ENCODE results near the gene MYH6. TPM values are rescaled to one million over a fixed set of nuclear protein-coding genes. Genes with fewer than 3 reads are reported as not detected.
"Not testable (repeated sequence)": the region's sequence is repeated elsewhere in the genome, so short reads cannot be mapped to it uniquely, and the experiment has no call there.

The MYH6 gene
- total RNA-seq, 1 donor, result not detected

- Histone ChIP-seq H3K4me1 (ENCODE audit: insufficient read depth, low read length) (no peaks in the 10 kb centered on the region), H3K4me3 (ENCODE audit: low read length) (no peak overlapping the region), H3K27me3 (ENCODE audit: insufficient read depth, low read length) (no peaks in the 10 kb centered on the region), H3K9me3 (ENCODE audit: low read depth, low read length) (no peaks in the 10 kb centered on the region)
These were observed 20.8 kb upstream of the MYH6 start for GRCh38 chr14:23428686-23429495.

DNA sequence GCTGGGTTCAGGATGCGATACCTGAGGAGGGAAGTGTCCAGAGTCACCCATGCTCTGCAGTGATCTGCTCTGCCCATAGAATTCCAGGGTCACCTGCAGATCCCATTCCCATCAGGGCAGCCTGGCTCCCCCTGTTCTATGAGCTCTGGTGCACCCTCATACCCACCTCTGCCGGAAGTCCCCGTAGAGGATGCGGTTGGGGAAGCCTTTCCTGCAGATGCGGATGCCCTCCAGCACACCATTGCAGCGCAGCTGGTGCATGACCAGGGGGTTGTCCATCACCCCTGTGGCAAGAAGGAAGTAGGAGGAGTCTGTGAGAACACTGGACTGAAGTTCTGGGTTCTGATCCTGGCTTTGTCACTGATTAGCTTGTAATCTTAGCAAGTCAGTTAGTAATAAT is 17.7 kb upstream of the MYH6 start:
- not testable (repeated sequence) for H3K27me3 ChIP-seq (ENCODE audit: insufficient read depth, low read length); H3K9me3 ChIP-seq (ENCODE audit: low read depth, low read length); H3K4me1 ChIP-seq (ENCODE audit: insufficient read depth, low read length); H3K4me3 ChIP-seq (ENCODE audit: low read length)

DNA sequence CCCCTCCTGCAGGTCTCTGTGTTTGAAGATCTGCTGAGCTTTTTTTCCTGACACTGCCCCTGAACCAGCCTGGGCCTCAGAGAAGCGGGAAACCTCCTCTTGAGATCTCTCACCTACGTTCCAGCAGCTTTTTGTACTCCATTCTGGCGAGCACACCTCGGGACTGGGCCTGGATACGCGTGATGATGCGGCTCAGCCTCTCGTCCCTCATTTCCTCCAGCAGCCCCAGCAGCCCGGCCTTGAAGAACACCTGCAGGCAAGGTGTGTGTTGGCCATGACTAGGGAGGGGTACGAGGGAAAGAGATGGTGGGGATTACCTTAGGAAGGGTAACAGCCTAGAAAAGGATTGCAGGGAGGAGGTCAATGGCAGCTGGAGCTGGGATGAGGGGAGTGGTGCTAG is 17.1 kb upstream of the MYH6 start:
- no peaks in the 10 kb centered on the region for H3K4me1 ChIP-seq (ENCODE audit: insufficient read depth, low read length)
- no peak overlapping the region for H3K4me3 ChIP-seq (ENCODE audit: low read length)
- no peaks in the 10 kb centered on the region for H3K27me3 ChIP-seq (ENCODE audit: insufficient read depth, low read length)
- no peaks in the 10 kb centered on the region for H3K9me3 ChIP-seq (ENCODE audit: low read depth, low read length)

DNA sequence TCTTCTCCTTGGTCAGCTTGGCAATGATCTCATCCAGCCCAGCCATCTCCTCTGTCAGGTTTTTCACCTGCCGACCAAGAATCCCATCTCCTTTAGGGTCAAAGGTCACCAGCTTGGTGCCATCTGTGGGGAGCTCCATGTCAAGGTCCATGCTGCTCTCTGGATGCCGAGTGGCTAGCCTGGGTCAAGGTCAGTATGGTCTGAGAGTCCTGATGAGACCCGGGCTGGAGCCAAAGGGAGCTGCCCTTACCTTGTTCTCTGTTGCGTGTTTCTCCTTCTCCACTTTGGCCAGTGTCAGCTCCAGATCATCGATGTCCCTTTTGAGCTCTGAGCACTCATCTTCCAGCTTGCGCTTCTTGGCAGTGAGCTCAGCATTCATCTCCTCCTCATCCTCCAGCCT is 15.6 kb upstream of the MYH6 start:
- Histone ChIP-seq H3K4me1 (ENCODE audit: insufficient read depth, low read length) (no peaks in the 10 kb centered on the region), H3K27me3 (ENCODE audit: insufficient read depth, low read length) (no peaks in the 10 kb centered on the region), H3K9me3 (ENCODE audit: low read depth, low read length) (no peaks in the 10 kb centered on the region), H3K4me3 (ENCODE audit: low read length) (no peak overlapping the region)

- Histone ChIP-seq H3K9me3 (ENCODE audit: low read depth, low read length) (no peaks in the 10 kb centered on the region), H3K4me1 (ENCODE audit: insufficient read depth, low read length) (no peaks in the 10 kb centered on the region), H3K4me3 (ENCODE audit: low read length) (no peak overlapping the region), H3K27me3 (ENCODE audit: insufficient read depth, low read length) (no peaks in the 10 kb centered on the region)
These were observed 13.5 kb upstream of the MYH6 start for GRCh38 chr14:23421594-23421993.

GRCh38 chr14:23419646-23420045 is 11.6 kb upstream of the MYH6 start:
- H3K4me3 ChIP-seq (ENCODE audit: low read length); H3K27me3 ChIP-seq (ENCODE audit: insufficient read depth, low read length); H3K4me1 ChIP-seq (ENCODE audit: insufficient read depth, low read length); H3K9me3 ChIP-seq (ENCODE audit: low read depth, low read length): not testable (repeated sequence)

DNA sequence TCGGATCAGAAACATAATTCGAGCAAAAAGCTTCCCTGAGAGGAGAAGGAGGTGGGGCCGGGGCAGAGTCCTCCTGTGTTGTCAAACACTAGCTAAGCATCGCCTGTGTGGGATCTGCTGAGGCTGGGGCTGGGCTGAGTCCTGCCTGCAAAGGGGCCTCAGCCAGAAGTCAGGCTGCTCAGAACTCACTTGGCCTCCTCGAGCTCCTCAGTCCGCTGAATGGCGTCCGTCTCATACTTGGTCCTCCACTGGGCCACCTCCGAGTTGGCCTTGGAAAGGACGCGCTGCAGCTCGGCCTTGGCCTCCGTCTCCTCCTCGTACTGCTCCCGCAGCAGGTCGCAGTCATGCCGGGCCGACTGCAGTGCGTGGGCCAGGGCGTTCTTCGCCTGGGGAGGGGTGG is 9.9 kb upstream of the MYH6 start:
- H3K4me1 ChIP-seq (ENCODE audit: insufficient read depth, low read length), result no peaks in the 10 kb centered on the region
- no peak overlapping the region for H3K4me3 ChIP-seq (ENCODE audit: low read length)
- H3K9me3 ChIP-seq (ENCODE audit: low read depth, low read length), result no peaks in the 10 kb centered on the region
- no peaks in the 10 kb centered on the region for H3K27me3 ChIP-seq (ENCODE audit: insufficient read depth, low read length)

GRCh38 chr14:23417269-23417668 is 9.2 kb upstream of the MYH6 start:
- H3K27me3 ChIP-seq (ENCODE audit: insufficient read depth, low read length); H3K4me3 ChIP-seq (ENCODE audit: low read length); H3K9me3 ChIP-seq (ENCODE audit: low read depth, low read length); H3K4me1 ChIP-seq (ENCODE audit: insufficient read depth, low read length): not testable (repeated sequence)

DNA sequence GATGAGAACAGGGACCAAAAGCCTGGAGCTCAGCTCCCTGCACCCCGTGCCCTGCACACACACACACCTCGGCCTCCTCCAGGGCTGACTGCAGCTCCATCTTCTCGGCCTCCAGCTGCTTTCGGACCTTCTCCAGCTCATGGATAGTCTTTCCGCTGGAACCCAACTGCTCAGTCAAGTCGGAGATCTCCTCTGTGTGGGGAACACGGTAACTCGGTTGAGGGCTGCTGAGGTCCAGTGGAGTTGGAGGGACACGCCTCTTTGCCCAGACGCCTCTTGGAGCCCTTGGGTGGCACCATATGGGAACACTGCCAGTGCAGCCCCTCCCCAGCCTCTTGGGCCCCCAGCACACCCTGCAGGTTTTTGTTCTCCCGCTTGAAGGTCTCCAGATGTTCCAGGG is 8.7 kb upstream of the MYH6 start:
- Histone ChIP-seq H3K4me3 (ENCODE audit: low read length) (no peak overlapping the region), H3K9me3 (ENCODE audit: low read depth, low read length) (no peaks in the 10 kb centered on the region)

GRCh38 chr14:23415821-23416778 is 8.0 kb upstream of the MYH6 start:
- Histone ChIP-seq H3K4me1 (ENCODE audit: insufficient read depth, low read length) (no peaks in the 10 kb centered on the region), H3K4me3 (ENCODE audit: low read length) (no peak overlapping the region), H3K9me3 (ENCODE audit: low read depth, low read length) (no peaks in the 10 kb centered on the region), H3K27me3 (ENCODE audit: insufficient read depth, low read length) (no peaks in the 10 kb centered on the region)

More for the DNA sequence above, 8.7 kb upstream of the MYH6 start:
- H3K4me1 ChIP-seq (ENCODE audit: insufficient read depth, low read length), result no peaks in the 10 kb centered on the region
- H3K27me3 ChIP-seq (ENCODE audit: insufficient read depth, low read length), result no peaks in the 10 kb centered on the region

- Histone ChIP-seq H3K4me3 (ENCODE audit: low read length) (no peak overlapping the region), H3K27me3 (ENCODE audit: insufficient read depth, low read length) (no peaks in the 10 kb centered on the region), H3K9me3 (ENCODE audit: low read depth, low read length) (no peaks in the 10 kb centered on the region), H3K4me1 (ENCODE audit: insufficient read depth, low read length) (no peaks in the 10 kb centered on the region)
These were observed 7.1 kb upstream of the MYH6 start for GRCh38 chr14:23414906-23415820.

- Histone ChIP-seq H3K9me3 (ENCODE audit: low read depth, low read length) (no peaks in the 10 kb centered on the region), H3K4me3 (ENCODE audit: low read length) (no peak overlapping the region), H3K27me3 (ENCODE audit: insufficient read depth, low read length) (no peaks in the 10 kb centered on the region), H3K4me1 (ENCODE audit: insufficient read depth, low read length) (no peaks in the 10 kb centered on the region)
These were observed 6.2 kb upstream of the MYH6 start for GRCh38 chr14:23414254-23414653.

DNA sequence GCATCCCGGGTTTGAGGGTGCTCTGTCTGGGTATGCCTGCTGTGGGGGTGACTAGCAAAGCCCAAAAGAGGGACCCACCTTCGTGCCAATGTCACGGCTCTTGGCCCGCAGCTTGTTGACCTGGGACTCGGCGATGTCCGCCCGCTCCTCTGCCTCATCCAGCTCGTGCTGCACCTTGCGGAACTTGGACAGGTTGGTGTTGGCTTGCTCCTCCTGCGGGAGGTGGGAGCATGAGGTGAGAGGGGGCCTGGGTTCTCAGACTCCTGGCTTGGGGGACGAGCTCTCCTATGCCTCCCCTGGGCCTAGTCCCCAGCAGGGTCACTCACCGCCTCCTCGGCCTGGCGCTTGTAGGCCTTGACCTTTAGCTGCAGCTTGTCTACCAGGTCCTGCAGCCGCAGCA is 5.6 kb upstream of the MYH6 start:
- no peaks in the 10 kb centered on the region for H3K4me1 ChIP-seq (ENCODE audit: insufficient read depth, low read length)
- no peaks in the 10 kb centered on the region for H3K9me3 ChIP-seq (ENCODE audit: low read depth, low read length)
- H3K4me3 ChIP-seq (ENCODE audit: low read length), result no peak overlapping the region
- no peaks in the 10 kb centered on the region for H3K27me3 ChIP-seq (ENCODE audit: insufficient read depth, low read length)

DNA sequence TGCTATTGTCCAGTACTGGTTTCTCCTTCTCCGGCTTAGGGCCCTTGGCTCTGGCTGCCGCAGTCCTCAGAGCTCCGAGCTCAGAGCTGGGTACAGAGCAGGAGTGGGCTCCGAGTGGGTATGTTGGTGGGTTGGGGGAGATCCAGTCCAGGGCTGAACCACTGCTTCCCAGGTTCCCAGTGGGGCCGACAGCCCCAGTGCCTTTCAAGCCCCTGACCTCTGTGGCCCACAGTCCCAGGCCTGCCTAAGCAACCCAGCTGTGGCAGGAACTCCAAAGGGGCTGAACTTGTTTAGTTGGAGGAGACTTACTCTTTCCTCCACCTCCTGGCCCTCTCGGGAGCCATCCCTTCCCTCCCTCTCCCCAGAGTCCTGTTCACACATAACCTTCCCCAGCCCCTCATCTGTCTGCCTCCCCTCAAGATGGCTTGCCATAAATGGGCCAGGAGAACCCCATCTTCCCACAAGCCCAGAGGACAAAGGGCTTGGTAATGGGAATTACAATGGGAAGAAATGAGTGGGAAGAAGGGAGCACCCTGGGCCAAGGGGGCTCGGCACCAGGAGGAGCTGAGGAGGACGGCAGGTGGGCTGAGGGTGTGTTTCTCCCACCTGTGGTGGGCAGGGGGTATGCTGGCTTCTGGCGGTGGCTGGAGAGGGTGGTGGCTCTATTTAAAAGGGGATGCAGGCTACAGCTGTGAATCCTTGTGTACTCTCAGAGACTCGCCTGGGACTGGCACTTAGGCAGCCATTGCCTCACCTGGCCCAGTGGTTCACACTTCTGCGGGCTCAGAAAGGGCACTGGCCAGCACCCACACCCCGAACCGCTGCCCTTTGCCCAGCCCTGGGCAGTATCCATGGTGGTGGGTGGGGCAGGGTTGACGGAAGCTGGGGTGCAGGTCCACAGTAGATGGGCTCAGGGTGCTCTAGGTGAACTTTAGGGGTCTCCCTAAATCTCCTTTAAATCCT is 3.8 kb upstream of the MYH6 start:
- Histone ChIP-seq H3K27me3 (ENCODE audit: insufficient read depth, low read length) (no peaks in the 10 kb centered on the region), H3K4me3 (ENCODE audit: low read length) (no peak overlapping the region), H3K4me1 (ENCODE audit: insufficient read depth, low read length) (no peaks in the 10 kb centered on the region), H3K9me3 (ENCODE audit: low read depth, low read length) (no peaks in the 10 kb centered on the region)

Measured in mononuclear cell (primary cell).